BE2C (cell line): Measurements from ENCODE around the gene PAH.

ENCODE experiments used
- DNase-seq: peaks from one replicate; pipeline ENCODE4 v3.0.0-alpha.2; 2020
- H3K27me3 ChIP-seq: fragments of 250-450 bp; sonication (Bioruptor Pico); 2 replicates; pipeline ENCODE4 v1.5.1; 2020; ENCODE audit warnings: mild to moderate bottlenecking
- H3K36me3 ChIP-seq: fragments of 250-450 bp; sonication (Bioruptor Pico); 2 replicates; pipeline ENCODE4 v1.5.1; 2020; ENCODE audit warnings: mild to moderate bottlenecking
- H3K4me1 ChIP-seq: fragments of 250-450 bp; sonication (Bioruptor Pico); 2 replicates; pipeline ENCODE4 v1.5.1; 2020
- H3K4me3 ChIP-seq: 2 replicates; pipeline ENCODE4 v1.5.1; 2011; ENCODE audit warnings: low read depth, low read length
- H3K9me3 ChIP-seq: fragments of 250-450 bp; sonication (Bioruptor Pico); 2 replicates; pipeline ENCODE4 v1.5.1; 2020
- CTCF ChIP-seq: IDR thresholded peaks from 2 replicates; pipeline ENCODE4 v1.5.1; 2012; ENCODE audit warnings: mild to moderate bottlenecking, low read depth, low read length

The PAH gene

DNA sequence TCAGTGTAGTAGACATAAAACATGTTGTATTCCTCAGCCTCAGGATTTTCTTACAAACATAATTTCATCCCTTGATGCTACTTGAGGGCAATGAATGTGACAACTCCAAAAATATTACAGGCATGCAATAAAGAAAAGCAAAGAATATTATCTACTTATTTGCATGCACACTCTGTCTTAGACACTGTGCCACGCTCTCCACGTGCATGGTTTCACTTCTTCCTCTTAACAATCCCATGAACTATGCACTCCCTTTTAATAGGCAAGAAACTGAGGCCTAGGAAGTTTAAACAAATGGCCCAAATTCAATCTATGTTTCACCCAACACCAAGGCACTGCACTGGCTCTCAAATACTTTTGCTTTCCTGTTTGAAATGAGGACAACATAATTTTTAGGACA lies 1.8 kb upstream of the PAH start:
- Histone ChIP-seq H3K4me3 (no peak overlapping the region), H3K36me3 (no peaks in the 10 kb centered on the region), H3K4me1 (no peaks in the 10 kb centered on the region), H3K27me3 (no peaks in the 10 kb centered on the region; the same call in 1 of the 2 replicates), H3K9me3 (no peaks in the 10 kb centered on the region)
- DNase-seq = no peak
- no peak for TF ChIP-seq CTCF

GRCh38 chr12:102916252-102917025 lies 605 bp downstream of the PAH start:
- Histone ChIP-seq H3K36me3 (no peaks in the 10 kb centered on the region), H3K27me3 (no peaks in the 10 kb centered on the region; the same call in 1 of the 2 replicates), H3K4me1 (no peaks in the 10 kb centered on the region), H3K9me3 (no peaks in the 10 kb centered on the region), H3K4me3 (no peak overlapping the region)
- no peak for TF ChIP-seq CTCF
- DNase-seq = no peak

DNA sequence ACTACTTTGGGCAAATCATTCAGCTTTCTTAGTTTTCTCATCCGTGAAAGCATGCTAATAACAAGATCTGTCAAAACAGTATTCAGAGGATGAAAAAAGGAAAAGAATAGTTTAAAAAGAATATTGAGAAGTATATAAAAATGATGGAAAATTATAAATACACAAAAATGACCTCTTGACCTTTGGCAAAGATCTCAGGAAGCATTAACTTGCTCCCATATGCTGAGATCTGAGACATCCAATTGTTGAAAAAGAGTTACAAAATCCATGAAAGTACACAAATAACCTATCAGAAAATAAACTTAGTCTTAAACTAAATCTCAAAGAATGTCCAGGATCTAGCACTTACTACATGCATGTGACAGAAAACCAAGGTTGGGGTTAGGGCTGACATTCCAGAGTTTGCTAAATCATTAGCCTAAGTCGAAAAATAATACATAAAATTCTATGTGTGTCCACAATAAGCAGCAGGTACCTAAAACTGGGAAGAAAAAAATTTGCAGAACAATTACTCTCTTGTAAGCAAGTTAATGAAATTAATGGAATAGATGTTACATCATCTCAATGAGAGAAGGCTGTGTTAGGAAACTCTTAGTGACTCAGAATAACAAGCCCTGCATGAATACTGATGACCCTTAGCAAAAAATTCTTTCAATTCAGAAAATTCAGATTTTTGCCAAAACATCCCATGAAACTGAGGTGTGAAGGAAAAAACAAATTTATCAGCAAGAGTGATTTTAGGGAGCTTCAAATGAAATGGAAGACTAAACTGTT lies 3.4 kb downstream of the PAH start:
- no peaks in the 10 kb centered on the region for H3K36me3 ChIP-seq
- no peak overlapping the region for H3K4me3 ChIP-seq
- no peak for TF ChIP-seq CTCF
- H3K4me1 ChIP-seq = no peaks in the 10 kb centered on the region
- no peaks in the 10 kb centered on the region for H3K9me3 ChIP-seq
- no peak for DNase-seq
- H3K27me3 ChIP-seq = no peaks in the 10 kb centered on the region; the same call in 1 of the 2 replicates

DNA sequence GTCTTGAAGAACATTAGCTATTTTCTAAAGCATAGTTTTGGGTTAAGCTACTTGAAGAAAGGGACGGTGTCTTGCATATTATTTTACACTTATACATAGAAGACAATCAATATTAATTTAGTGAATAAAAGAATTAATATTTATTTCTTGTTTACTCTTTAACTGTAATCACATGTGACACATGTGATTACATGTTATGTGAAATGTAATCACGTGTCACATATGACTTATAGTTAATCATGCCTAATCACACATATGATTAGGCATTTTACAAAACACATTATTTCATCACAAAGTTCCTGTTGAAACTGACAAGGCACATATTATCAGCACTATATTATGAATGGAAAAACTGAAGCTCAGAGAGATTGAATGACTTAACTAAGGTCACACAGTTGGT lies 4.8 kb downstream of the PAH start:
- H3K4me1 ChIP-seq = no peaks in the 10 kb centered on the region
- no peak overlapping the region for H3K4me3 ChIP-seq
- no peak for TF ChIP-seq CTCF
- H3K9me3 ChIP-seq = no peaks in the 10 kb centered on the region
- no peak for DNase-seq
- H3K27me3 ChIP-seq = no peaks in the 10 kb centered on the region; the same call in 1 of the 2 replicates
- no peaks in the 10 kb centered on the region for H3K36me3 ChIP-seq

DNA sequence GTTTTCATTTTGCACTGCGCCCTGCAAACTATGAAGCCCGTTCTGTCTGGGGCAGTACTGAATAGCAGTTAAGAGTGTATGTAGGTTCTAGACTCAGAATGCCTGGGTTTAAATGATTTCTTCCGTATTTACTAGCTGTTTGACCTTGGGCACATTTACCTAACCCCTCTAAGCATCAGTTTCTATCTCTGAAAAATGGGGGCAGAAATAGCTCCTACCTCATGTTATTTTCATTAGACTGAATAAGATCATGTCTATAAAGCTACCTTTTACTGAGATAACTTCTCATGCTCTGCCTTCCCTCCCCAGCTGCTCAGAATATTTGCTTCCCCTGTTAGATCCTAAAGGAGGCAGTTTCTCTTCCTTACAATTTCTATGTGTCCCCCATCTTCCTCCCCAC lies 5.7 kb downstream of the PAH start:
- Histone ChIP-seq H3K4me3 (no peak overlapping the region), H3K4me1 (no peaks in the 10 kb centered on the region), H3K9me3 (no peaks in the 10 kb centered on the region), H3K27me3 (no peaks in the 10 kb centered on the region; the same call in 1 of the 2 replicates), H3K36me3 (no peaks in the 10 kb centered on the region)
- TF ChIP-seq CTCF = no peak
- DNase-seq = no peak

- peaks cover 5% of the 10 kb centered on the region for H3K27me3 ChIP-seq
- H3K4me3 ChIP-seq = no peak overlapping the region
- no peaks in the 10 kb centered on the region for H3K4me1 ChIP-seq
- H3K9me3 ChIP-seq = no peaks in the 10 kb centered on the region
- no peak for DNase-seq
- H3K36me3 ChIP-seq = no peaks in the 10 kb centered on the region
- TF ChIP-seq CTCF = no peak
Measured at GRCh38 chr12:102910792-102911191, 6.3 kb downstream of the PAH start.
